WTC11 (cell line): ENCODE results near the gene KRTAP10-9. TPM values are rescaled to one million over a fixed set of nuclear protein-coding genes. Genes with fewer than 3 reads are reported as not detected.

Experiments
- ATAC-seq: fragments of 200-7000 bp; cut with Tn5 transposase; 2 replicates; pipeline ENCODE4 v1.10.0; 2021; ENCODE audit warnings: mild to moderate bottlenecking, moderate library complexity
- CTCF ChIA-PET: fragments of 300-600 bp; sonication (Branson Sonifier 250); formaldehyde crosslinking; loops from one replicate; lab custom pipeline; 2021; ENCODE audit warnings: antibody characterized with exemption; lab: Charles Lee
- POLR2A ChIA-PET: fragments of 350-600 bp; sonication (Branson Sonifier 250); formaldehyde crosslinking; loops from one replicate; lab custom pipeline; 2021; ENCODE audit warnings: antibody characterized with exemption; lab: Charles Lee
- DNase-seq: peaks from one replicate; pipeline ENCODE4 v3.0.0; 2021; ENCODE audit warnings: low spot score
- H3K27ac Mint-ChIP-seq: 2 replicates; pipeline ENCODE4 v1.8.0; 2021; ENCODE audit warnings: mixed read lengths
- H3K27me3 Mint-ChIP-seq: 2 replicates; pipeline ENCODE4 v1.8.0; 2021; ENCODE audit warnings: low read depth, mild to moderate bottlenecking, moderate library complexity, mixed read lengths
- H3K36me3 Mint-ChIP-seq: 2 replicates; pipeline ENCODE4 v1.8.0; 2021; ENCODE audit warnings: mixed read lengths
- H3K4me1 Mint-ChIP-seq: 2 replicates; pipeline ENCODE4 v1.8.0; 2022; ENCODE audit warnings: mixed read lengths
- H3K4me3 Mint-ChIP-seq: 2 replicates; pipeline ENCODE4 v1.8.0; 2021; ENCODE audit warnings: mild to moderate bottlenecking, moderate library complexity, mixed read lengths
- H3K9me3 Mint-ChIP-seq: 2 replicates; pipeline ENCODE4 v1.8.0; 2021; ENCODE audit warnings: mixed read lengths
- CBFB ChIP-seq: sonication (generic); formaldehyde crosslinking; IDR thresholded peaks from 2 replicates; pipeline ENCODE4 v1.8.1; 2022; ENCODE audit warnings: mild to moderate bottlenecking, low read depth, missing genetic modification reagents
- FOXJ3 ChIP-seq: sonication (generic); formaldehyde crosslinking; IDR thresholded peaks from 2 replicates; pipeline ENCODE4 v1.9.0; 2021; ENCODE audit warnings: missing genetic modification reagents, mild to moderate bottlenecking, borderline replicate concordance
- GRHL2 ChIP-seq: fragments of 250-450 bp; sonication (Bioruptor Pico); IDR thresholded peaks from 2 replicates; pipeline ENCODE4 v1.8.0; 2022; ENCODE audit warnings: mild to moderate bottlenecking, moderate library complexity; ENCODE audit not compliant: insufficient replicate concordance, severe bottlenecking
- GTF2I ChIP-seq: fragments of 250-450 bp; sonication (Bioruptor Pico); conservative IDR thresholded peaks from 2 replicates; pipeline ENCODE4 v1.4.0; 2021; ENCODE audit warnings: mild to moderate bottlenecking
- MLX ChIP-seq: sonication (generic); formaldehyde crosslinking; IDR thresholded peaks from 2 replicates; pipeline ENCODE4 v1.8.1; 2023; ENCODE audit warnings: mild to moderate bottlenecking, missing genetic modification reagents, moderate library complexity
- NR3C1 ChIP-seq: sonication (generic); formaldehyde crosslinking; conservative IDR thresholded peaks from 2 replicates; pipeline ENCODE4 v1.8.1; 2023; ENCODE audit warnings: low read depth, mild to moderate bottlenecking, missing genetic modification reagents
- RORB ChIP-seq: fragments of 250-450 bp; sonication (Bioruptor Pico); IDR thresholded peaks from 2 replicates; pipeline ENCODE4 v1.9.0; 2021; ENCODE audit warnings: mild to moderate bottlenecking
- SMAD4 ChIP-seq: sonication (generic); formaldehyde crosslinking; IDR thresholded peaks from 2 replicates; pipeline ENCODE4 v1.8.0; 2022; ENCODE audit warnings: mild to moderate bottlenecking, missing genetic modification reagents
- STAT6 ChIP-seq: sonication (generic); formaldehyde crosslinking; conservative IDR thresholded peaks from 2 replicates; pipeline ENCODE4 v1.8.1; 2023; ENCODE audit warnings: mild to moderate bottlenecking, low read depth, missing genetic modification reagents, moderate library complexity
- TCF7 ChIP-seq: sonication (generic); formaldehyde crosslinking; IDR thresholded peaks from 2 replicates; pipeline ENCODE4 v1.8.0; 2022; ENCODE audit warnings: mild to moderate bottlenecking, low read depth, missing genetic modification reagents, moderate library complexity
- TP53 ChIP-seq: sonication (generic); formaldehyde crosslinking; IDR thresholded peaks from 2 replicates; pipeline ENCODE4 v1.8.1; 2023; ENCODE audit warnings: mild to moderate bottlenecking, missing genetic modification reagents
- ZNF219 ChIP-seq: sonication (generic); formaldehyde crosslinking; IDR thresholded peaks from 2 replicates; pipeline ENCODE4 v1.8.0; 2023; ENCODE audit warnings: missing genetic modification reagents, mild to moderate bottlenecking, borderline replicate concordance
- ZNF416 ChIP-seq: fragments of 250-450 bp; sonication (Bioruptor Pico); IDR thresholded peaks from 2 replicates; pipeline ENCODE4 v1.9.0; 2021; ENCODE audit warnings: mild to moderate bottlenecking, inconsistent platforms
- ZNF532 ChIP-seq: fragments of 250-450 bp; sonication (Bioruptor Pico); IDR thresholded peaks from 2 replicates; pipeline ENCODE4 v1.9.0; 2021; ENCODE audit warnings: mild to moderate bottlenecking, borderline replicate concordance
- total RNA-seq: library from RNA; stranded (reverse); gene quantifications from 3 replicates; pipeline ENCODE4 v1.2.3, GENCODE V29; 2021
- TF ChIP-seq, protein P1 (sequence below): sonication (generic); formaldehyde crosslinking; IDR thresholded peaks from 2 replicates; pipeline ENCODE4 v1.8.1; 2022; ENCODE audit warnings: low read depth, missing genetic modification reagents, borderline replicate concordance
- TF ChIP-seq, protein P2 (sequence below): sonication (generic); formaldehyde crosslinking; IDR thresholded peaks from 2 replicates; pipeline ENCODE4 v1.8.1; 2023; ENCODE audit warnings: mild to moderate bottlenecking, moderate library complexity, missing genetic modification reagents
- TF ChIP-seq, protein P3 (sequence below): sonication (generic); formaldehyde crosslinking; IDR thresholded peaks from 2 replicates; pipeline ENCODE4 v1.8.1; 2023; ENCODE audit warnings: mild to moderate bottlenecking, missing genetic modification reagents
- TF ChIP-seq, protein P4 (sequence below): sonication (generic); formaldehyde crosslinking; IDR thresholded peaks from 2 replicates; pipeline ENCODE4 v1.8.0; 2023; ENCODE audit warnings: mild to moderate bottlenecking, missing genetic modification reagents

The KRTAP10-9 gene
- total RNA-seq, 1 experiment from 2014 or later: not detected

GRCh38 chr21:44616591-44616926, 10.3 kb upstream of the KRTAP10-9 start (continued):
- no peak for TF ChIP-seq STAT6

DNA sequence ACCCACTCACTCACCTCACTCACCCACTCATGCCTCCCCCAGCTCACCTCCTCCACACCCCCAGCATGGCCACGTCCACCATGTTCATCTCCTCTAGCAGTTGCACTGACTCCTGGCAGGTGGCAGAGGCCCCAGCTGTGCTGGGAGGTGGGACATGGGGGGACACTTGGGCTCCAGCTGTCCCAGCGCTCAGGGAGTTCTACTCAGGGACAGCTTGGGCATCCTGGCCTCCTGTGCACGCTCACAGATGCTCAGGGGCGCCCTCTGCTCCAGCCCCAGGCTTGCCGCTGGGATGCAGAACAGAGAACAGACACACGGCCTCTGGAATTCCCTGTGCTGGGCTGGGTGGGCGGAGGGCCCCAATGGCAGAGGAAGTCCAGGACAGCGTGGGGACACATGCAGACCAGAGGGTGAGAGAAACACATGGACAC, 9.8 kb upstream of the KRTAP10-9 start:
- Mint-ChIP-seq H3K4me1 (peaks cover 31% of the 10 kb centered on the region), H3K4me3 (no peak overlapping the region), H3K27me3 (no peaks in the 10 kb centered on the region; the same call in 1 of the 2 replicates), H3K9me3 (peaks cover 33% of the 10 kb centered on the region), H3K27ac (no peak overlapping the region), H3K36me3 (peaks cover 28% of the 10 kb centered on the region)
- no peak for TF ChIP-seq SMAD4
- DNase-seq: peak; percentile 48
- ATAC-seq: peak; percentile 77
- ChIA-PET POLR2A (no interaction called here), CTCF (interaction anchor here (0.6 to 3.6 kb wide), 5 partner anchors 106 to 276 kb away, joined by 4 to 16 read pairs (median 4); no protein-coding TSS in a partner anchor)

DNA sequence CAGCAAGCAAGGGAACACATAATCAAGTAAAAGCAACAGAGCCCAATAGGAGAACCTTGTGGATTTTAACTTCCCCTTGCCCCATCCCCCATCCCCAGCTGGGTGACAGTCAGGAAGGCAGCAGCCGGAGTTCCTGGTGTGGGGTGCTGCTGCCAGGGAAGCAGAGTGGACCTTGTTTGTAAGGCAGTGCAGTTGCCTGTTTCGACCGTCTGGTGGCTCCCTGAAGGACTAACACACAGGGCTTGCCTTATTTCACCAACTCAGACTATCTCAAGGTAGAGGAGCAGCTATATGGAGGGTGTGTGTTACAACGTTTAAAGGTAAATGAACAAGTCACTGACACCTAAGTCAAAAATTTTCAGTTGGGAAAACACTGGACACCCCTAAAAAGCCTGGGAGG, 8.4 kb upstream of the KRTAP10-9 start:
- Mint-ChIP-seq H3K4me1 (peaks cover 31% of the 10 kb centered on the region), H3K27me3 (peaks cover 2% of the 10 kb centered on the region; the same call in 1 of the 2 replicates), H3K9me3 (peaks cover 47% of the 10 kb centered on the region), H3K4me3 (no peak overlapping the region), H3K27ac (no peak overlapping the region), H3K36me3 (peaks cover 33% of the 10 kb centered on the region)
- ChIA-PET POLR2A (interaction anchor here (0.6 kb wide), 1 partner anchor 221 kb away, joined by 3 read pairs; no protein-coding TSS in a partner anchor), CTCF (interaction anchor here (0.8 to 3.6 kb wide), 10 partner anchors 8 to 182 kb away, joined by 3 to 16 read pairs (median 4); partner anchors contain the start of genes KRTAP10-12, KRTAP10-5, KRTAP10-9 and TSPEAR)
- DNase-seq: peak; percentile 40
- ATAC-seq: peak; percentile 81
- TF ChIP-seq TCF7 (CRISPR knock-in tag): no peak
- TF ChIP-seq, protein P1, sequence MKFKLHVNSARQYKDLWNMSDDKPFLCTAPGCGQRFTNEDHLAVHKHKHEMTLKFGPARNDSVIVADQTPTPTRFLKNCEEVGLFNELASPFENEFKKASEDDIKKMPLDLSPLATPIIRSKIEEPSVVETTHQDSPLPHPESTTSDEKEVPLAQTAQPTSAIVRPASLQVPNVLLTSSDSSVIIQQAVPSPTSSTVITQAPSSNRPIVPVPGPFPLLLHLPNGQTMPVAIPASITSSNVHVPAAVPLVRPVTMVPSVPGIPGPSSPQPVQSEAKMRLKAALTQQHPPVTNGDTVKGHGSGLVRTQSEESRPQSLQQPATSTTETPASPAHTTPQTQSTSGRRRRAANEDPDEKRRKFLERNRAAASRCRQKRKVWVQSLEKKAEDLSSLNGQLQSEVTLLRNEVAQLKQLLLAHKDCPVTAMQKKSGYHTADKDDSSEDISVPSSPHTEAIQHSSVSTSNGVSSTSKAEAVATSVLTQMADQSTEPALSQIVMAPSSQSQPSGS (CRISPR knock-in tag): no peak
- TF ChIP-seq, protein P2, sequence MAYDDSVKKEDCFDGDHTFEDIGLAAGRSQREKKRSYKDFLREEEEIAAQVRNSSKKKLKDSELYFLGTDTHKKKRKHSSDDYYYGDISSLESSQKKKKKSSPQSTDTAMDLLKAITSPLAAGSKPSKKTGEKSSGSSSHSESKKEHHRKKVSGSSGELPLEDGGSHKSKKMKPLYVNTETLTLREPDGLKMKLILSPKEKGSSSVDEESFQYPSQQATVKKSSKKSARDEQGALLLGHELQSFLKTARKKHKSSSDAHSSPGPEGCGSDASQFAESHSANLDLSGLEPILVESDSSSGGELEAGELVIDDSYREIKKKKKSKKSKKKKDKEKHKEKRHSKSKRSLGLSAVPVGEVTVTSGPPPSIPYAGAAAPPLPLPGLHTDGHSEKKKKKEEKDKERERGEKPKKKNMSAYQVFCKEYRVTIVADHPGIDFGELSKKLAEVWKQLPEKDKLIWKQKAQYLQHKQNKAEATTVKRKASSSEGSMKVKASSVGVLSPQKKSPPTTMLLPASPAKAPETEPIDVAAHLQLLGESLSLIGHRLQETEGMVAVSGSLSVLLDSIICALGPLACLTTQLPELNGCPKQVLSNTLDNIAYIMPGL: no peak
- no peak for TF ChIP-seq RORB (CRISPR knock-in tag)
- no peak for TF ChIP-seq ZNF416 (CRISPR knock-in tag)
- TF ChIP-seq CBFB (CRISPR knock-in tag): no peak
- no peak for TF ChIP-seq ZNF219 (CRISPR knock-in tag)
- TF ChIP-seq NR3C1: no peak
- no peak for TF ChIP-seq GTF2I (CRISPR knock-in tag)
- no peak for TF ChIP-seq MLX (CRISPR knock-in tag)
- TF ChIP-seq FOXJ3 (CRISPR knock-in tag): no peak
- TF ChIP-seq, protein P3, sequence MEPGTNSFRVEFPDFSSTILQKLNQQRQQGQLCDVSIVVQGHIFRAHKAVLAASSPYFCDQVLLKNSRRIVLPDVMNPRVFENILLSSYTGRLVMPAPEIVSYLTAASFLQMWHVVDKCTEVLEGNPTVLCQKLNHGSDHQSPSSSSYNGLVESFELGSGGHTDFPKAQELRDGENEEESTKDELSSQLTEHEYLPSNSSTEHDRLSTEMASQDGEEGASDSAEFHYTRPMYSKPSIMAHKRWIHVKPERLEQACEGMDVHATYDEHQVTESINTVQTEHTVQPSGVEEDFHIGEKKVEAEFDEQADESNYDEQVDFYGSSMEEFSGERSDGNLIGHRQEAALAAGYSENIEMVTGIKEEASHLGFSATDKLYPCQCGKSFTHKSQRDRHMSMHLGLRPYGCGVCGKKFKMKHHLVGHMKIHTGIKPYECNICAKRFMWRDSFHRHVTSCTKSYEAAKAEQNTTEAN (CRISPR knock-in tag): no peak
- TF ChIP-seq, protein P4, sequence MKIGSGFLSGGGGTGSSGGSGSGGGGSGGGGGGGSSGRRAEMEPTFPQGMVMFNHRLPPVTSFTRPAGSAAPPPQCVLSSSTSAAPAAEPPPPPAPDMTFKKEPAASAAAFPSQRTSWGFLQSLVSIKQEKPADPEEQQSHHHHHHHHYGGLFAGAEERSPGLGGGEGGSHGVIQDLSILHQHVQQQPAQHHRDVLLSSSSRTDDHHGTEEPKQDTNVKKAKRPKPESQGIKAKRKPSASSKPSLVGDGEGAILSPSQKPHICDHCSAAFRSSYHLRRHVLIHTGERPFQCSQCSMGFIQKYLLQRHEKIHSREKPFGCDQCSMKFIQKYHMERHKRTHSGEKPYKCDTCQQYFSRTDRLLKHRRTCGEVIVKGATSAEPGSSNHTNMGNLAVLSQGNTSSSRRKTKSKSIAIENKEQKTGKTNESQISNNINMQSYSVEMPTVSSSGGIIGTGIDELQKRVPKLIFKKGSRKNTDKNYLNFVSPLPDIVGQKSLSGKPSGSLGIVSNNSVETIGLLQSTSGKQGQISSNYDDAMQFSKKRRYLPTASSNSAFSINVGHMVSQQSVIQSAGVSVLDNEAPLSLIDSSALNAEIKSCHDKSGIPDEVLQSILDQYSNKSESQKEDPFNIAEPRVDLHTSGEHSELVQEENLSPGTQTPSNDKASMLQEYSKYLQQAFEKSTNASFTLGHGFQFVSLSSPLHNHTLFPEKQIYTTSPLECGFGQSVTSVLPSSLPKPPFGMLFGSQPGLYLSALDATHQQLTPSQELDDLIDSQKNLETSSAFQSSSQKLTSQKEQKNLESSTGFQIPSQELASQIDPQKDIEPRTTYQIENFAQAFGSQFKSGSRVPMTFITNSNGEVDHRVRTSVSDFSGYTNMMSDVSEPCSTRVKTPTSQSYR (CRISPR knock-in tag): no peak
- TF ChIP-seq TP53 (CRISPR knock-in tag): no peak
- TF ChIP-seq GRHL2 (CRISPR knock-in tag): no peak
- no peak for TF ChIP-seq ZNF532 (CRISPR knock-in tag)
